T-helper 1 cell treated with Interleukin-12 subunit alpha and Interleukin-12 subunit beta and Interleukin-4 antibody, amounts not matched to agents 30 ng/mL and 1 ng/mL, for 36 hours (primary cell): ENCODE results near the gene EIF3J. TPM values are rescaled to one million over a fixed set of nuclear protein-coding genes. Genes with fewer than 3 reads are reported as not detected.
"Not testable (repeated sequence)": the region's sequence is repeated elsewhere in the genome, so short reads cannot be mapped to it uniquely, and the experiment has no call there.

Experiments used
- intact Hi-C: fragments of 100-400 bp; cut with micrococcal nuclease; formaldehyde crosslinking; loops from one replicate; pipeline ENCODE4 v1.15.1; 2024
- total RNA-seq: library from RNA; stranded (reverse); gene quantifications from 2 replicates; pipeline ENCODE4 v1.2.3, GENCODE V29; 2022

Gene EIF3J
- total RNA-seq, 1 donor from 2014 or later: 87.3 TPM

DNA sequence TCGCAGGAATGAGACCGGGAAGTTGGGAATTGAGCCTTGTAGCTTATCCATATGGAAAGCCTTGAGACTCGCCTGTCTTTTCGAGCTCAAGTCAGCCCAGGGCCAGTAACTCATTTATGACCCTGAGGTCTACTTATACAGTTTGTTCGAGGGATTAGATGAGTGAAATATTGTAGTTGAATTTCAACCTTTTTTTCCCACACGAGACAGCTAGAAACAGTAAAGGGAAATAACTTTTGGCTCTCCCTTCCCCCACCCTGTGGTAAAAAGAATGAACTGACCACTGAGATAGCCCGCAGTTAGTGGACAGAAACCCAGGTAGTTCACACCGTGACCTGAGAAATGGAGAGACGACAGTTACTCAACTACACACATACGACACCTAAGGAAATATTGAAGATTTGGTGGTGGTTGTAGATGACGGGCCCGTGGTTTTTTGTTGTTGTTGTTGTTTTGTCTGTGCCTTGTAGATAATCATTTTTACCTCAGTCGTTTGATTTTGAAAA is 841 bp downstream of the EIF3J start:
- intact Hi-C loops: loop anchor here (1.0 to 10.0 kb wide), 12 partner anchors 40 to 1050 kb away; partner anchors contain the start of genes B2M, BLOC1S6, MAP1A and MFAP1

GRCh38 chr15:44541282-44541958 is 4.5 kb downstream of the EIF3J start:
- intact Hi-C loops: no loop called here

GRCh38 chr15:44542596-44542995 is 5.6 kb downstream of the EIF3J start:
- intact Hi-C loops: no loop called here

- intact Hi-C loops: not testable (repeated sequence)
Observed at GRCh38 chr15:44544745-44545144, 7.8 kb downstream of the EIF3J start.

DNA sequence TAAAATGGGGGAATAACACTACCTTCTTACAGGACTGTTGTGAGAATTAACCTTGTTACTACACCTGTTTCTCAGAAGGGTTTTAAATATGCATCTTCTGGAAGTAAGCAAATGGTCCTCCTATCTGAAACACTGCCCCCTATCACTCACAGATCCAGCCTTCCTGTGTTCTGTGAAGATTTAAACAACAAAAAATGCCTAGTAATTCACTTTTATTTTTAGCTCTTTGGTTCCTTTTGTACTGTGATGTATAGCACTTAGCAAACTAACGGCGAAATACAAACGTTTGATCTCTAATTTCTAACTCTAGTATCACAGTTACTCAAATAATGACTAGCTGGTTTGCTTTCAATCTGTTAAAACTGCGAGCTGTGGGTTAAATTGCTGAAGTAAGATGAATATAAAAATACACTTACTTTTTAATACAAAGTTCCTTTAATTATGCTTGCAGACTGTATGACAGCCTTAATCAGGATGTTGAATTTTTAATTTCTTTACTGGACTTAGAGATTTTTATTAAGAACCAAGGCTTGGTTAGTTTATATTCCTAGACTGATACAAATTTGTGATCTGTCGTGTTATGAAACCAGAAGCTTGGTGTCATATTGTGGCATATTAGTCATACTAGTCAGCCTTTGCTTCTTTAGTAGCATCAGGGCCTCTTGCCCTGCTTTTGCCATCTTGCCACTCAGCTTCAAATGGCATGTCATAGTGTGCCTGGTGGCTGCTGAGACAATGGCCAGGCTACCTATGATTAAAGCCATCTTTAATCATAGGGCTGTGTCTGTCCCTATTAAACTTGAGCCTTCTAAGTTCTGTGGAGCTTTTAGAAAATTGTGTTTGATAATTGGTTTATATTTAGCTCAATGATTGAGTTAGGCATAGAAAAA is 9.2 kb downstream of the EIF3J start:
- intact Hi-C loops: no loop called here

DNA sequence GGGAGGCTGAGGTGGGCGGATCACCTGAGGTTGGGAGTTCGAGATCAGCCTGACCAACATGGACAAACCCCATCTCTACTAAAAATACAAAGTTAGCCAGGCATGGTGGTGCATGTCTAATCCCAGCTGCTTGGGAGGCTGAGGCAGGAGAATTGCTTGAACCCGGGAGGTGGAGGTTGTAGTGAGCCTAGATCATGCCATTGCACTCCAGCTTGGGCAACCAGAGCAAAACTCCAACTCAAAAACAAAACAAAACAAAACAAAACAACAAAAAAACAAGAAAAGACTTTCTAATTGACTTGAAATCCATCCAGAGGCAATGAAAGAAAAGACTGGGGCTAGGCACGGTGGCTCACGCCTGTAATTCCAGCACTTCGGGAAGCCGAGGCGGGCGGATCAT is 12.2 kb downstream of the EIF3J start:
- intact Hi-C loops: not testable (repeated sequence)

- intact Hi-C loops: no loop called here
Observed at GRCh38 chr15:44550256-44550655, 13.3 kb downstream of the EIF3J start.

DNA sequence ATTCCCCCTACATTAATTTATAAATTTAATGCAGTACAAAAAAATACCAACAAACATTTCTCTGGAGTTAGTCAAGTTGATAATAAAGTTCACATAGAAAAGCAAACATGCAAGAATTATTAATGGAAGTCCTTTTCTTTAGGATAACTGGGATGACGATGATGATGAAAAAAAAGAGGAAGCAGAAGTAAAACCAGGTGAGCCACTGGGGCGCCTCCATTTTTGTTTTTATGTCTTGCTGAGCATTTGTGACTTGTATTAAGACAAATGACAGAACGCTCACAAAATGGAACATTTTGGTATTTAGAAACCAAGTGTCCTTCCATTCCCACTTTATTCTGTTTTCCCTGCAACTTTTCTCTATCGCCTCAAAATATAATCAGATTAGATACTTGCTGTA is 13.8 kb downstream of the EIF3J start:
- intact Hi-C loops: no loop called here

GRCh38 chr15:44554934-44555723 is 18.2 kb downstream of the EIF3J start:
- intact Hi-C loops: no loop called here

- intact Hi-C loops: not testable (repeated sequence)
Observed at GRCh38 chr15:44560926-44561325, 24.0 kb downstream of the EIF3J start.

GRCh38 chr15:44565387-44566154 is 28.6 kb downstream of the EIF3J start:
- intact Hi-C loops: no loop called here

GRCh38 chr15:44566155-44566540 is 29.2 kb downstream of the EIF3J start:
- intact Hi-C loops: no loop called here

- intact Hi-C loops: no loop called here
Observed at GRCh38 chr15:44568338-44568737, 31.4 kb downstream of the EIF3J start.

- intact Hi-C loops: no loop called here
Observed at GRCh38 chr15:44569316-44569715, 32.4 kb downstream of the EIF3J start.

DNA sequence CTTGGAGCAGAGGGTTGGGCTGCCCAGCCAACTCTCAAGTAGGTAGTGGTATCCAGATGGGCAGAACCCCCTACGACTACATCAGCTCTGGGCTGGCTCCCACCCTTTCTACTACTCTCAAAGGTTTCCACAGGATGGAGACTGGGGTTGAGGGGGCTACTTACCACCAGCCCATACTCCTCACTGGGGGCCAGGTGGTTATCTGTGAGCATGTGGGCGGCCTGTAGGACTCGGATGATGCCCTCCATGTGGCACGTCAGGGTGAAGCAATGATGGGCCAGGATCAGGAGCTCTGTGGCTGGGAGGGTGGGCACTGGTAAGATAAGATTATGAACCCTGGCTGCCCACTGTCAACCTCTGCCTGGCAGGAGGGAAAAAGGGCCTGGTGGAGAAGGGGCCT is 33.4 kb downstream of the EIF3J start:
- intact Hi-C loops: no loop called here

- intact Hi-C loops: no loop called here
Observed at GRCh38 chr15:44573386-44573785, 36.4 kb downstream of the EIF3J start.

DNA sequence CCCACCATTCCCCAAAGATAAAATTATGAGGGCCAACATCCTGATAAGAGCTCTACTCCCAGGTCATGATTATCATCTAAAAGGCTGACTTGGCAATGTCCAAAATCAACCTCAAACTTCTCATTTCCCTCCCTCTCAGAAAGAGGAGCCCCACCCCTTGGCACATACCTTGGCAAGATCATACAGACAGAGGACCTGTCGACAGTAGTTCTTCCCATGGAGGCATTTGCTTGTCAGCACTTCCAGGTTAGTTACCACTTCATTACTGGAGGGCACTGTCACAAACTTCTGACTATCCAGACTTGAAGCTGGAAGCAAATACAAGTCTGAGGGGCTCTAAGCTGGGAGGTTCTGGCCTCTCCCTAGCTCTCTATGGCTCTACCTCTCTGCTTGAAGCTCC is 37.8 kb downstream of the EIF3J start:
- intact Hi-C loops: loop anchor here (5.0 kb wide), 2 partner anchors 37 to 348 kb away; partner anchors contain the start of gene EIF3J

DNA sequence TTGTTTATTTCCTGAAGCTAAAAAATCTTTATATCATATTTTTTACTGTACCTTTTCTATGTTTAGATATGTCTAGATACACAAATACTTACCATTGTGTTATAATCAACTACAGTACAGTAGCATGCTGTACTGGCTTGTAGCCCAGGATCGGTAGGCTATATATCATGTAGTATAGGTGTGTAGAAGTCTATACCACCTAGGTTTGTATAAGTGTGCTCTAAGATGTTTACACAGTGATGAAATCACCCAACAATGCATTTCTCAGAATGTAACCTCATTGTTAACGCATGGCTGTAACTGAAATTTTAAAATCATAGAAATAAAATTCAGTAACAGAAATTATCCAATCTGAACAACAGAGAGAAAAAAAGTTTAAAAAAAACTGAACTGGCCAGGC is 43.2 kb downstream of the EIF3J start:
- intact Hi-C loops: no loop called here

GRCh38 chr15:44584162-44584749 is 47.3 kb downstream of the EIF3J start:
- intact Hi-C loops: no loop called here

DNA sequence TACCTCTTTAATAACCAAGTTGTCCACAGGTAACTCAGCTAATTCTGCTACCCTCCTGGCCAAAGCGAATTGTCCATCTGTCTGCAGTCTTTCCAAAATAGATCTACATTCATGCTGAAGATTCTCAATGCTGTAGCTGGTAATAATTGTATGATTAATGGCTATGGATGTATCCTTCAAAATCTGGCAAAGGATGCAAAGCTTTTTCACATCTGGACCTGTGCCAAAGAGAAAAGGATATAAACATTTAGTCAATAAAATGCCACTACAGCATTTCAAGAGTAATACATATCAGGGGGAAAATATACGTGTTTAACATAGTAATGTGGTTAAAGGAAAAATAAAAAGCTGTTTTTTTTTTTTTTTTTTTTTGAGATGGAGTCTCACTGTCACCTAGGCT is 48.7 kb downstream of the EIF3J start:
- intact Hi-C loops: no loop called here
